ENCODE measurements around the gene PSMD4.

GRCh38 chr1:151289991-151290708 lies 35.6 kb downstream of the PSMD4 start:
- TF ChIP-seq ZNF274 (IDR thresholded peaks at IDR 0.05; ENCODE audit: low read depth, low read length) (no peak), YY1 (IDR thresholded peaks at IDR 0.05; ENCODE audit: insufficient read depth, insufficient read length) (no peak)

All from NT2/D1 (cell line).